Stimulated activated CD8-positive, alpha-beta memory T cell treated with anti-CD3 and anti-CD28 coated beads, Interleukin-15, amount 100 ng/mL, for 4 hours (primary cell): ENCODE measurements around the gene TMTC4.

ENCODE experiments used
- DNase-seq, 2 donors: peaks; one replicate each; pipeline ENCODE4 v3.0.0-alpha.2; 2020; ENCODE audit warnings: low read depth in 2 of 2

TMTC4 gene

GRCh38 chr13:100666124-100666523, 8.5 kb downstream of the TMTC4 start:
- DNase-seq: no peak

- no peak for DNase-seq
Measured at GRCh38 chr13:100665403-100665802, 9.2 kb downstream of the TMTC4 start.

- DNase-seq: no peak
Measured at GRCh38 chr13:100664171-100664900, 10.3 kb downstream of the TMTC4 start.

GRCh38 chr13:100662468-100663211, 12.0 kb downstream of the TMTC4 start:
- DNase-seq: no peak

- no peak for DNase-seq
Measured at GRCh38 chr13:100660761-100661160, 13.8 kb downstream of the TMTC4 start.

- no peak for DNase-seq
Measured at GRCh38 chr13:100659578-100659977, 15.0 kb downstream of the TMTC4 start.

- no peak for DNase-seq
Measured at GRCh38 chr13:100658363-100658762, 16.2 kb downstream of the TMTC4 start.

- DNase-seq: no peak
Measured at GRCh38 chr13:100657881-100658315, 16.7 kb downstream of the TMTC4 start.

- DNase-seq: no peak
Measured at GRCh38 chr13:100652510-100652909, 22.1 kb downstream of the TMTC4 start.

- no peak for DNase-seq
Measured at GRCh38 chr13:100650326-100650725, 24.3 kb downstream of the TMTC4 start.

- DNase-seq: no peak
Measured at GRCh38 chr13:100648354-100648753, 26.2 kb downstream of the TMTC4 start.

GRCh38 chr13:100646871-100647270, 27.7 kb downstream of the TMTC4 start:
- no peak for DNase-seq

- DNase-seq: no peak
Measured at GRCh38 chr13:100646030-100646673, 28.4 kb downstream of the TMTC4 start.

GRCh38 chr13:100645382-100645781, 29.2 kb downstream of the TMTC4 start:
- DNase-seq: no peak

- no peak for DNase-seq
Measured at GRCh38 chr13:100644371-100644770, 30.2 kb downstream of the TMTC4 start.

GRCh38 chr13:100637796-100638195, 36.8 kb downstream of the TMTC4 start:
- DNase-seq: no peak

GRCh38 chr13:100637380-100637779, 37.2 kb downstream of the TMTC4 start:
- DNase-seq: no peak

GRCh38 chr13:100636441-100636840, 38.2 kb downstream of the TMTC4 start:
- DNase-seq: no peak

GRCh38 chr13:100636004-100636403, 38.6 kb downstream of the TMTC4 start:
- no peak for DNase-seq

GRCh38 chr13:100634696-100635095, 39.9 kb downstream of the TMTC4 start:
- no peak for DNase-seq

GRCh38 chr13:100633461-100633860, 41.1 kb downstream of the TMTC4 start:
- no peak for DNase-seq

GRCh38 chr13:100630555-100630954, 44.0 kb downstream of the TMTC4 start:
- DNase-seq: no peak

- DNase-seq: no peak
Measured at GRCh38 chr13:100627120-100627519, 47.5 kb downstream of the TMTC4 start.
